ENCODE measurements around the gene RABAC1. TPM values are rescaled to one million over a fixed set of nuclear protein-coding genes. Genes with fewer than 3 reads are reported as not detected.

RABAC1 gene
- total RNA-seq, 2 experiments from 2014 or later, result 96.0 to 102 TPM

DNA sequence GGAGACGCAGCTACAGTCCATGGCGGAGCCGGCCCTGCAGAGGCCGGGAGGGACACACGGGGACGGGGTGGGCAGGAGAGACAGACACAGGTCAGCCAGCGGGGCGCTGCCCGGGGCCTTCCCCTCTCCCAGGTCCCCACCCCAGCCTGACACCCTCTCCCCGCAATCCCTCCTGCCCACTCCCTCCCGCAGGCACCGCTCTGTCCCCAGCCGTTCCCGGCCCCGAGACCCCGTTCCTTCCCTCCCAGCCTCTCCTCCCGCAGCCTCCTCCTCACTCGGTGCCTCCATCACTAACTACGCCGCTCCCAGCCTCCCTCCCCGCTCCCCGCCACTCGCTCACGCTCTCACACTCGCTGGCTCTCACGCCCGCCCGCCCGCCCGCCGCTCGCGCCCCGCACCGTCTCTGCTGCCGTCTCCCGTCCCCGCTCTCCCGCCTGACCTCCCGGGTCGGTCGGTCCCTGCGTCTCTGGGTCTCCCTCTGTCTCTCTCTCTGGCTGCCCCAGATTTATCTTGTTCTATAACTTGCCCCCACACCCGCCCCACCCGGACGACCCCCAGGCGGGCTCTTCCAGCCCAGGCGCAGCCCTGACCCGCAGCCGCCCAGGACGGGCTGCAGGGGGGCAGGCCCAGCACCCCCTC lies 46.1 kb downstream of the RABAC1 start:
- Histone ChIP-seq H3K4me3 (ENCODE audit: low read length) (no peak overlapping the region), H3K27ac (ENCODE audit: low read depth in 1 of 2, low read length in 2 of 2) (no peak overlapping the region), H3K9me3 (ENCODE audit: control insufficient read depth in 1 of 2, insufficient read depth in 1 of 2, low read length in 2 of 2) (no peaks in the 10 kb centered on the region), H3K4me1 (ENCODE audit: insufficient read depth, low read length) (peaks cover 68% of the 10 kb centered on the region), H3K36me3 (ENCODE audit: insufficient read depth, low read length) (no peaks in the 10 kb centered on the region), H3K27me3 (ENCODE audit: control insufficient read depth in 1 of 2, insufficient read depth in 2 of 2, low read length in 2 of 2) (peaks cover 38 to 42% of the 10 kb centered on the region in 2 experiments)
- ChIA-PET POLR2A (interaction anchor here (1.5 to 8.3 kb wide), 7 partner anchors 13 to 53 kb away, joined by 5 to 92 read pairs (median 10); partner anchors contain the start of genes CD79A, ERFL and RPS19), CTCF (no interaction called here)
- peaks cover 37% of the 10 kb centered on the region for H3K4me1 Mint-ChIP-seq (ENCODE audit: low read depth)
- ATAC-seq (ENCODE audit: poor library complexity) (peak; percentile 35), DNase-seq (peak in 3 of 14 experiments; percentile 50 to 58 (median 55))
- H3K36me3 Mint-ChIP-seq (ENCODE audit: low read depth), result no peaks in the 10 kb centered on the region
- no peak overlapping the region for H3K4me3 Mint-ChIP-seq
- no peaks in the 10 kb centered on the region for H3K9me3 Mint-ChIP-seq
- peaks cover 10% of the 10 kb centered on the region for H3K27me3 Mint-ChIP-seq
- H3K27ac Mint-ChIP-seq, result peak overlapping the region; percentile 87
- intact Hi-C loops (cut with DNase I, micrococcal nuclease), result loop anchor here in 1 of 2 experiments (2.0 kb wide), 1 partner anchor 16 kb away; the partner anchor contains the start of gene ERFL
- TF ChIP-seq, protein P1, sequence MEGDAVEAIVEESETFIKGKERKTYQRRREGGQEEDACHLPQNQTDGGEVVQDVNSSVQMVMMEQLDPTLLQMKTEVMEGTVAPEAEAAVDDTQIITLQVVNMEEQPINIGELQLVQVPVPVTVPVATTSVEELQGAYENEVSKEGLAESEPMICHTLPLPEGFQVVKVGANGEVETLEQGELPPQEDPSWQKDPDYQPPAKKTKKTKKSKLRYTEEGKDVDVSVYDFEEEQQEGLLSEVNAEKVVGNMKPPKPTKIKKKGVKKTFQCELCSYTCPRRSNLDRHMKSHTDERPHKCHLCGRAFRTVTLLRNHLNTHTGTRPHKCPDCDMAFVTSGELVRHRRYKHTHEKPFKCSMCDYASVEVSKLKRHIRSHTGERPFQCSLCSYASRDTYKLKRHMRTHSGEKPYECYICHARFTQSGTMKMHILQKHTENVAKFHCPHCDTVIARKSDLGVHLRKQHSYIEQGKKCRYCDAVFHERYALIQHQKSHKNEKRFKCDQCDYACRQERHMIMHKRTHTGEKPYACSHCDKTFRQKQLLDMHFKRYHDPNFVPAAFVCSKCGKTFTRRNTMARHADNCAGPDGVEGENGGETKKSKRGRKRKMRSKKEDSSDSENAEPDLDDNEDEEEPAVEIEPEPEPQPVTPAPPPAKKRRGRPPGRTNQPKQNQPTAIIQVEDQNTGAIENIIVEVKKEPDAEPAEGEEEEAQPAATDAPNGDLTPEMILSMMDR (IDR thresholded peaks at IDR 0.05), result no peak

DNA sequence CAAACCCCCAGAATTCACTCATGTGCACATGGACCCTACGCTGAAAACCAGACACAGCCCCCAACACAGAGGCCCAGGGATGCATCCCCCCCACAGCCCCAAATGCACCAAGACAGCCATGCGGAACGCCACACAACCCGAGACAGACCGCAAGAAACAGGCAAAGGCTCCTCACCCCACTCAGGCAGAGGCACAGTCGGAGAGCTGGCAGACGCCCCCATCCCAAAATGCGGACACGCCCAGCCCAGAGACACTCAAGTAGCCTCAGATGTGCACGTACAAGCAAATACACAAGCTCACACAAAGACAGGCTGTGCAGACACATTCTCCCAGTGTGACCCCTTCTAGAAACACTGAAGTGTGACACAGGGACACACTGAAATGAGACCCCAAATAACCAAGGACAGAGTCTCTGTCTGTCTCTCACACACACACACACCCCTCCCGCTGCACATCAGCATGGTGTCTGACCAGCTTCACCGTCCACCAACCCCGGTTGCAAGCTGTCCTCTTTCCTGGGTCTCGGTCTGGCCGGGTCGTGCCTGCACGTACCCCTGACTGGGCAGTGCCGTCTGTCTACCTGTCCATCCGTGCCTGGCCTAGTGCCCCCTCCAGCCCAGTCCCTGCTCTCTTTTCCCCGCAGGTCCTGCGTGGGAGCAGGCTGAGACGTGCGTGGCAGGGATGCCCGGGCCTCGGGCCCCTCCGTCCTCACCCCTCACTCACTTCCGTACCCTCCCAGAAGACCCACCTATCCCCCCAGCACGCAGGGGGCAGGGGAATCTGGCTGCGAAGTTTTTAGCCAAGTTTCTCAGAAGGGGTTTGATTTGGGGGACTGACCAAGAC lies 47.0 kb downstream of the RABAC1 start:
- intact Hi-C loops (cut with DNase I, micrococcal nuclease), result loop anchor here in 1 of 2 experiments (2.0 kb wide), 1 partner anchor 17 kb away; the partner anchor contains the start of gene ERFL
- H3K27ac Mint-ChIP-seq, result peak overlapping the region; percentile 87
- H3K9me3 Mint-ChIP-seq, result no peaks in the 10 kb centered on the region
- Histone ChIP-seq H3K36me3 (ENCODE audit: insufficient read depth, low read length) (peaks cover 3% of the 10 kb centered on the region), H3K27ac (ENCODE audit: low read depth in 1 of 2, low read length in 2 of 2) (no peak overlapping the region), H3K27me3 (ENCODE audit: control insufficient read depth in 1 of 2, insufficient read depth in 2 of 2, low read length in 2 of 2) (peaks cover 35 to 37% of the 10 kb centered on the region in 2 experiments), H3K9me3 (ENCODE audit: control insufficient read depth in 1 of 2, insufficient read depth in 1 of 2, low read length in 2 of 2) (no peaks in the 10 kb centered on the region), H3K4me1 (ENCODE audit: insufficient read depth, low read length) (peaks cover 67% of the 10 kb centered on the region), H3K4me3 (ENCODE audit: low read length) (no peak overlapping the region)
- CTCF ChIA-PET, result interaction anchor here (1.2 kb wide), 1 partner anchor 39 kb away, joined by 4 read pairs; no protein-coding TSS in a partner anchor
- no peak for ATAC-seq (ENCODE audit: poor library complexity)
- TF ChIP-seq, protein P1 (IDR thresholded peaks at IDR 0.05), result no peak
- H3K4me3 Mint-ChIP-seq, result peak overlapping the region; percentile 66
- H3K27me3 Mint-ChIP-seq, result peaks cover 10% of the 10 kb centered on the region
- no peak for DNase-seq
- POLR2A ChIA-PET, result interaction anchor here (1.1 to 8.3 kb wide), 15 partner anchors 9 to 52 kb away, joined by 3 to 92 read pairs (median 7); partner anchors contain the start of genes CD79A, ERFL and RPS19
- peaks cover 5% of the 10 kb centered on the region for H3K36me3 Mint-ChIP-seq (ENCODE audit: low read depth)
- H3K4me1 Mint-ChIP-seq (ENCODE audit: low read depth), result peaks cover 41% of the 10 kb centered on the region
